GM19372 (cell line): ENCODE results near the gene UBN1.
A peak's percentile ranks its signal among the peaks of the same experiment; 100 is the strongest.

Experiments
- ATAC-seq: cut with Tn5 transposase; IDR thresholded peaks from one replicate; pipeline ENCODE4 v1.9.1; 2021; ENCODE audit warnings: mild to moderate bottlenecking, low read depth, moderate library complexity; ENCODE audit not compliant: unreplicated experiment

UBN1 gene

DNA sequence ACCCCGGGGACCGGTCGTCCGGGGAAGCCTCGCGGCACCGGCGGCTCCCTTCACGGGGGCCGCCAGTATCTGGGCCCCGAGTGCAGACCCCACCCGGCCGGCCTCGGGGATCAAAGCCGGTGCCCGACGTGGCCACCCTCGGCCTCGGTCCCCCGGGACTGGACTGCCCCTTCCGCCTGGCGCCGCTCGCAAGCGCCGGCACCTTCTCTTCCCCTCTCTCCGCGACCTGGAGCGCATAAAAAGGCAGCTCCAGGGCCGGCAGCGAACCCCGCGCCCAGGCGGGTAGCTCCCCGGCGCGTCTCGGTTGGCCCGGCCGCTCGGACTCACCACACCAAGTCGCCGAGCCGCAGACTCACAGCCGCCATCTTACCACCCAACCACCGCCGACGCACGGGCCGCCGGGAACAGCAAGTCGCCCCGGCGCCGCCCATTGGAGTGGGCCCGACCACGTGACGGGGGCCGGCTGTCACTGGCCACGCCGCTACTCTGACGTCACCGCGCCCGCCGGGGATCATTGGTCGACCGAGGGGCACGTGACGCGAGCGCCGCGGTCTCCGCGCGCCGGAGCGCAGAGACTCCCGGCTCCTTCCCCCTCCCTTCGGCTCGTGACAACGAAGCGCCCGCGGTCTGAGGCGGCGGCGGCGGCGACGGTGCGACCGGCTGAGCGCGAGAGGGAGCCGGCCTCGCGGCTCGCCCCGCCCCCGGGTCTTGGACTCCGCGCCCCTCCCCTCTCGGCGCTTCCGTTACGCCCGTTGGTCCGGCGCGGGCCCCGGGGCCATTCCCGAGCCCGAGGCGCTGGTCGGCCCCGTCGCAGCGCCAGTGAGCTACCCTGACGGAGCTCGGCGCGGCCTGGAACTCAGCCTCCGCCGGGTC lies at the start of gene UBN1, which contains the start of gene GLYR1:
UBN1 (plus strand) TSS at position 581 of the 873 bp plus-strand sequence. CDS start 5,437 bp downstream, outside the sequence.
GLYR1 (minus strand) TSS at position 388 of the 873 bp plus-strand sequence; CDS start at position 365, 23 bp downstream.
- ATAC-seq: peak; percentile 83

DNA sequence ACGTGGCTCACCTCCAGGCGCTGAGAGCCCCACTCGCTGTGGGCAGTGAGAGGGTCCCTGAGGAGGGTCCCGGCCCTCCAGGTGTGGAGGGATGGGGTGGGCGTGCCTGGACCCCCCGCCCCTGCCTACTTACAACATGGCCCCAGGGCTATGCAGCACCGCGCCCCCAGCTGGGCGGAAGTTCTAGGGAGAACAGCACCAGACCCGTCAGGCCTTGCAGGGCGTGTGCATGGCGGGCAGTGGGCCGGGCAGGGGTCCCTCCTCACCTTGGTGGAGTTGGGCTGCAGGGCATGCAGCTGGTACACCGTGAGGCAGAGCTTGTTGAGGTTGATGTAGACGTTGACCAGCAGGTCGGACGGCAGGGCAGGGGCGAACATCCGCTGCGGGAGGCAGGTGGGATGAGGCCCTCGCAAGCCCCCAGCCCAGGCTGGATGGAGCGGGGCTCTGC lies 49.5 kb upstream of the UBN1 start:
- no peak for ATAC-seq

DNA sequence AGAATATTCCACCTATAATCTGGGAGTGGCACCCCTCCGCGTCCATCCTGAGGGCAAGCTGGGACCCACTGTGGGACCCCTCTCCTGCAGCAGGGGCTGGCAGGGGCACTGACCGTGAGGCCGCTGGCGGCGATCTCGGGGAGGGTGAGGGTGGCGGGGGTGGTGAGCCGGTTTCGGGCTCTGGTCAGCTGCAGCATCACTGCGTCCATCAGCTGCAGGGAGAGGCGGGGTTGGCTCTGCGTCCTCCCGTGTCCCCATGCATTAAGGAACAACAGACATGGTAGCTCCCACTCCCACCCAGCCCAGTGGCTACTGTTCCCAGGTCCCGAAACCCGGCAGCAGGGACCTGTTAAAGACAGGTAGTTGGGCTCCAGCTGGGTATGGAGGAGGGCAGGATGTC lies 48.8 kb upstream of the UBN1 start:
- no peak for ATAC-seq

GRCh38 chr16:4799171-4799855 lies 48.0 kb upstream of the UBN1 start:
- no peak for ATAC-seq

- ATAC-seq: no peak
Measured at GRCh38 chr16:4800290-4801041, 46.8 kb upstream of the UBN1 start.

DNA sequence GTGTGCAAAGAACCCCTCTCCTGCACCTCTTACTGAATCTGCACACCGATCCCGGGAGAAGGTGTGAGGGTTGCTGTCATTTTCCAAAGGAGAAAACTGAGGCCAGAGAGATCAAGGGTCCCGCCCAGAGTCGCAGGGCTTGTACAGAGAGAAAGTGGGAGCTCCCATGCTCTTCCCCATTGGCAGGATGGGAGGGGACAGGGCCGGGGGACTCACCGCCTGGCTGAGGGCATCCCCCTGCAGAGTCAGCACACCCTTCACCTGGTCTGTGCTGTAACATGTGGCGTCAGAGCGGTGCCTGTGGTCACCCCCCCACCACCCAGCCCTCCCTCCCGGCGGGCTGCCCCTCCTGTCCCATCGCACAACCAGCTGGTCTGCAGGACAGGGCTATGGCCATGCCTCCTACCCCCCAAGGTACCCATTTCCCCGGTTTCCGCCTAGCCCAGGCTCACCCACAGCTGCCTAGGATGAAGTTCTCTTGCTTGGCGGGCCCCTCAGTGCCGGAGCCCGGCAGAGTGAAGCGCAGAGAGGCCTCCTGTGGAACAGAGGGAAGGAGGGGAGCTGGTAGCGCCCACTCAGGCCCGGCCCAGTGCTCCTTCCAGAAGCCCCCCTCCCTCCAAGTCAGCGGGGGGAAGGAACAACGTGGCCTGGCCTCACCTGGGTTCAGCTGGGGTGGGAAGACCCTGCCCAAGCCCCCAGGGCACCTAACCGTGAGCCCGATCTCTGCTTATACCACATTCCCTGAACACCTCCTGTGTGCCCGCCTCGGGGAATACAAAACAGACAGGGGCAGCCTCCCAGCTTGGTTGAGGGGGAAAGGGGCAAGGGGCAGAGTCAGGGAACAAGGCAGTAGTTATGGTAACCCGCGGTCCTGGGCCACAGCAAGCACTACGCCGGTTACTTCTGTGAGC lies 46.0 kb upstream of the UBN1 start:
- ATAC-seq: no peak

DNA sequence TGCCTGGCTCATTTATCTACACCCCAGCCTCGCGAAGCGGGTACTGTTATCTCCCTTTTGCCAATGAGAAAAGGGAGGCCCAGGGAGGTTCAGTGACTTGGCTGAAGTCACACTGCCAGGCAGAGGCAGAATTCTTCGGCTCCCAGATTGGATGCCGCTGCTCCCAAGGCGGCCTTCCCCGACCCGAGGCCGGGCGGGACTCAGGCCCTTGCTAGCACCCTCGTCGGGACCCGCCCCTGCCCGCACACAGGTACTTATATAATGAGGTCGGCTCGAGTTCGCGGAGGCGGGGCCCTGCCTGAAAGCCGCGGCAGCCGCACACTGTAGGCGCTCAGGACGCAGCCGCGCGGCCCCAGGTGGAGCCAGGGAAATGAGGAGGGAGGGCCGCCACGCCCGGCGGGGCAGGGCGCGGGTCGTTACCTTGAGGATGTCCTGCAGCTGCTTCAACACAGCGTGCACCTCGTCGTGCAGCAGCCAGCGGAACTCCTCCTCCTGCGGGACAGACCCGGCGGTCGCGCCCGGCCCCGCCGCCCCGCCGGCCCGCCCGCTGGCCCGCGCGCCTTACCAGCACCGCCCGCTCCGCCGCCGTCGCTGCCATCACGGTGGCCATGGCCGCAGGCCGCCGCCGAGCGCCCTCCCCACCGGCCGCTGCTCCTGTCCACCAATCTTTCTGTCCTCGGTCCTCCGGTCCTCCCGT lies 45.2 kb upstream of the UBN1 start, which contains the start of gene ROGDI:
ROGDI (minus strand) TSS at position 672 of the 697 bp plus-strand sequence; CDS start at position 610, 62 bp downstream.
- ATAC-seq: peak; percentile 49

GRCh38 chr16:4802659-4803287 lies 44.5 kb upstream of the UBN1 start:
- ATAC-seq: peak; percentile 91

DNA sequence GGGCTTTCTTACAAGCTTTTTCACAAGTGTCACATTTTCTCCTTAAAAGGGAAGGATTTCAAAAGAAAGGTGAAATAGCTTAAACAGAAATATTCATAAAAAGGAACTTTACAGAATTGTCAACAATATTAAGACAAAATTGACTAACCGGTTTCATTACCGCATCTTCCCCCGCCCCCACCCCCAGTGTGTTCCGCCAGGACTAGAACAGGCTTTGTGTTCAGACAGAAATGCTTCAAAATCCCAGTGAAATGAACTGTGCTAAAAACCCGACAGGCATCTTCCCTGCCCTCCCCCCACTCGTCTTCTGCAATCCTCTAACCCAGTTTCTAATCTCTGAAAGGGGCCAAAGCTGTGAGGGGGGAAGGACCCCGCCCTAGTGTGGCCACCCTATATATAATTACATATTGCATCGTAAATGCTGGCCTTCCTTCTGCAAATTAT lies 43.9 kb upstream of the UBN1 start:
- ATAC-seq: no peak

DNA sequence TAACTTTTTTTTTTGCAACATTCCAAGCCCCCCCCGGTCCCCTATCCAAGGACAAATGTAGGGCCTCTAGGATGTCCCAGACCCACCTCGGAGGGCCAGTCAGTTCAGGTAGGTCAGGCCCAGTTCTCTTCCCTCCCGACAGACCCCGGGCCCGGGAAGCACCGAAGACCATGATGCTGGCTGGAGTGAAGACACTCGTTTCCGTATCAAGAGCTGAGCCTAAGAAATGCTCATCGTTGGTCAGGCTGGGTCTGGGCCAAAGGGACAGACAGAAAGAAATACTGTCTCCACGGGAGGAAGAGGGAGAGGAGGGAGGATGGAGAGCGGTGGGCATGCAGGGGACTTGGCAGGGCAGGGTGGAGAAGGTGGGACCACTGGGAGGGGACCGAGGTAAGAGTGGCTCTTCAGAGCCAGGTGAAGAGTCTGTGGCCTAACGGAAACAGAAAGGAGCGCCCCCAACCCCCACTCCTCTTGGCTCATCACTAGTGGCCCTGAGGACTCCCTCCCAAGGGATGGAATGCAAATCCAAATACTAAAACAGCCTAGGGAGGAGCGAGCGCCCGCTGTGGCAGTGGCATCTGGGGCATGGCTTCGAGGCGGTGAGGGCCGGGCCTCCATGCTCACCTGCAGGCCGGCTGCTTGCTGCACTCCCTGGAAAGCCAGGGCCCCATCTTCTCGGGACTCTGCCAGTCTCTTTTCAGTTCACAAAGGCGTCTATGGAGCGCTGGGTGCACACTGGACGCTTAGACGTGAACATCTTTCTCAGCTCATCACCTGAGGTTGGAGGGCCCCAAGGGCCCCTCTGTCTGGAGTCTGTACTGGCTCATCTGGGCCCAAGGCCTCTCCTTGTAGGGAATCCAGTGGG lies 43.2 kb upstream of the UBN1 start:
- ATAC-seq: no peak

DNA sequence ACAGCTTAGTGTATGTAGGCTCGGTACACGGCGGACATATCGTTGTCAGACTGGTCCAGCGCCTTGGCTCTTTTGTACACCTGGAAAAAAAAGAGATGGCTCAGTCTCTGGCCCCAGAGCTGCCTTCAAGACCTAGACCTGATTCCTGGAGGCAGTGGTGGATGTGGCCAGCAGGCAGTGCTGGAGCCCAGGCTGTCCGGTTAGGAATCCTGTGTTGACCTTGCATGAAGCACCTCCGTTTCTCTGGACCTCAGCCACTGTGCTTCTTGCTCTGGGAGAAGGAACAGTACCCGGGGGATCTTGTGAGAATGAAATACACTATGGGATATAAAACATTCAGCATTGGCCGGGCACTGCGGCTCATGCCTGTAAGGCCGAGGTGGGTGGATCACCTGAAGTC lies 42.0 kb upstream of the UBN1 start:
- ATAC-seq: no peak

DNA sequence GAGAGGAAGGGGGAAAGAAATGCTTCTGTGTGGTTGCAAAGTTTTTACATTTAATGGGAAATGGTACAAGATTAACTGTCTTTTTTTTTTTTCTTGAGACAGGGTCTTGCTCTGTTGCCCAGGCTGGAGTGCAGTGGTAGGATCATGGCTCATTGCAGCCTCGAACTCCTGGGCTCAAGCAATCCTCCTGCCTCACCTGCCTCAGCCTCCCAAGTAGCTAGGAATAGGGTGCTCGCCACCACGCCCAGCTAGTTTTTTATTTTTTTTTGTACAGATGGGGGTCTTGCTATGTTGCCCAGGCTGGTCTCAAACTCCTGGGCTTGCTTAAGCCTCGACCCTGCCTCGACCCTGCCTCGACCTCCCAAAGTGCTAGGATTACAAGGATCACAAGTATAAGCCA lies 41.0 kb upstream of the UBN1 start:
- no peak for ATAC-seq

GRCh38 chr16:4811242-4811641 lies 36.0 kb upstream of the UBN1 start:
- no peak for ATAC-seq

GRCh38 chr16:4811773-4812172 lies 35.5 kb upstream of the UBN1 start:
- no peak for ATAC-seq

DNA sequence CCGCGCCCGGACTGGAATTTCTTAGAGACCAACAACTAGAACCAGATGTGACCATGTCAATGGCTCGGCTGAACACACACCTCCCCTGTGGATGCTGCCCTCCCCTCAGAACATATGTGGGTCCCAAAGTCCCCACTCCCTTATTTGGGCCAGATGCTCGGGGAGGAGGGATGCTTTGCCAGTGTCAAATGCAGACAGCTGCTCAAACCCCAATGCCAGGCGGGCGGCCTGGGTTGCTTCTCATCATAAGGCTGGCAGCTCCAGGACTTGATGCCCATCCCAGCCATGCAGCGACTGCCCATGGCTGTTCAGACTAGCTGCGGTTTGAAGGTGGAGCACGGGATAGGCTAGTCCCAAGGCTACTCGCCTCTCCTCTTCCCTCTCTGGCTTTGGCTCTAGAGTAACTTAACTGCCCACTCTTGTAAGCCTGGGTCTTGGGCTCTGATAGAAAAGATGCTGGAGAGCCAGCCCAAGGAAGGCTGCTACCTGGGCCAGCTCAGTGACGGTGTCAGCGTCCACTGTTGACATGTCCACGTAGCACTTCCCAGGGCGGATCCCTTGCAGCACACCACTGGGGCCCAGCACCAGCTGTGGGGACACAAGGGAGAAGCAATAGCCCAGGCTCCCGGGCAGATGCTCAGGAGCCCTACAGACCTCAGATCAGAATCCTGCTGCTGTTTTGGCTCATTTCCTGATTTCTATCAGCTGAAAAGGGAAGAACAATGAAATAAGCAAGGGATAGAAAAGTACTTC lies 33.9 kb upstream of the UBN1 start:
- ATAC-seq: no peak

DNA sequence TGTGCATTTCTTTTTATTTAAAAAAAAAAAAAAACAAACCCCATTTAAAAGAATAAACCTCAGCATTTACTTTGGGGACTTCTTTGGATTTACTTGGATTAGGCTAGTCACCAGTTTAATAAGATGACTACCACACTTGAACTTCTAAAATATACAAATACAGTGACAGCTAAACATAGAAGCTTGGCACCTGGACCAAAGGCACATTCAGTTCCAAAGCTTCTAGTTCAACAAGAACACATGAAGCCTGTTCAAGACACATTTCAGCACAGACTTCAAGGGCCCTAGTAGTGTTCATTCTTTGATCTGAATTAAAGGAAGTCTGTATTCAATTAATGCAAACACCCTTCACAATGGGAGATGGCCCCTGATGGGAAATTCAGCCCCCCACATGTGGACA lies 33.2 kb upstream of the UBN1 start:
- ATAC-seq: no peak
